Hepatocyte (in vitro differentiated cells): Measurements from ENCODE around the gene RPL7A. TPM values are rescaled to one million over a fixed set of nuclear protein-coding genes. Genes with fewer than 3 reads are reported as not detected.
A peak's percentile ranks its signal among the peaks of the same experiment; 100 is the strongest.

Source experiments
- DNase-seq: peaks from one replicate; pipeline ENCODE4 v3.0.0-alpha.2; 2016; ENCODE audit warnings: low spot score
- H2AFZ ChIP-seq: fragments of 200-600 bp; sonication (generic); 2 replicates; pipeline ENCODE4 v1.6.0; 2016; ENCODE audit warnings: antibody characterized with exemption, mild to moderate bottlenecking
- H3K27ac ChIP-seq: fragments of 200-600 bp; sonication (generic); 2 replicates; pipeline ENCODE4 v1.5.1; 2016; ENCODE audit warnings: mild to moderate bottlenecking
- H3K27me3 ChIP-seq: fragments of 200-600 bp; sonication (generic); 2 replicates; pipeline ENCODE4 v1.6.1; 2016
- H3K36me3 ChIP-seq: fragments of 200-600 bp; sonication (generic); replicated peaks from 2 replicates; pipeline ENCODE4 v1.5.1; 2016; ENCODE audit warnings: low read depth; ENCODE audit not compliant: insufficient read depth
- H3K4me1 ChIP-seq: fragments of 200-600 bp; sonication (generic); 2 replicates; pipeline ENCODE4 v1.5.1; 2016; ENCODE audit warnings: mild to moderate bottlenecking, moderate library complexity; ENCODE audit not compliant: insufficient read depth
- H3K4me2 ChIP-seq: fragments of 200-600 bp; sonication (generic); 2 replicates; pipeline ENCODE4 v1.6.0; 2016
- H3K4me3 ChIP-seq: fragments of 200-600 bp; sonication (generic); 2 replicates; pipeline ENCODE4 v1.5.1; 2016; ENCODE audit warnings: mild to moderate bottlenecking
- H3K79me2 ChIP-seq: fragments of 200-600 bp; sonication (generic); 2 replicates; pipeline ENCODE4 v1.6.0; 2017; ENCODE audit warnings: mild to moderate bottlenecking
- H3K9me2 ChIP-seq: fragments of 200-600 bp; sonication (generic); replicated peaks from 2 replicates; pipeline ENCODE4 v1.6.0; 2017; ENCODE audit warnings: mild to moderate bottlenecking; ENCODE audit not compliant: insufficient read depth
- H3K9me3 ChIP-seq: fragments of 200-600 bp; sonication (generic); 2 replicates; pipeline ENCODE4 v1.5.1; 2016; ENCODE audit warnings: low read depth, mild to moderate bottlenecking
- H4K20me1 ChIP-seq: fragments of 200-600 bp; sonication (generic); 2 replicates; pipeline ENCODE4 v1.6.0; 2016; ENCODE audit warnings: mild to moderate bottlenecking; ENCODE audit not compliant: insufficient read depth, poor library complexity, severe bottlenecking
- EZH2 ChIP-seq: fragments of 200-600 bp; sonication (generic); IDR thresholded peaks from 2 replicates; pipeline ENCODE4 v1.6.1; 2016; ENCODE audit warnings: antibody characterized with exemption, mild to moderate bottlenecking, borderline replicate concordance
- EZH2phosphoT487 ChIP-seq: fragments of 200-600 bp; sonication (generic); IDR thresholded peaks from one replicate; pipeline ENCODE4 v1.6.1; 2018; ENCODE audit warnings: antibody characterized with exemption, mild to moderate bottlenecking, low read depth, moderate library complexity; ENCODE audit not compliant: unreplicated experiment, severe bottlenecking
- WGBS: methylation state at CpG from one replicate; pipeline ENCODE4 v1.1.6; 2016; ENCODE audit warnings: low lambda C conversion rate; ENCODE audit errors: missing lambda C conversion rate; 5-methylcytosine and 5-hydroxymethylcytosine counted together
- polyA plus RNA-seq: library from polyadenylated mRNA; unstranded; fragments of >200 nt; fragmentation: Nextera tagmentation; extraction: Ambion mirVana; gene quantifications from 2 replicates; pipeline ENCODE4 v1.2.1, GENCODE V29; 2016
- total RNA-seq: library from RNA; depleted of rRNA; stranded (reverse); fragments of >200 nt; gene quantifications from 2 replicates; pipeline ENCODE4 v1.2.3, GENCODE V29; 2014
- TF ChIP-seq, protein P1 (sequence below): fragments of 200-600 bp; sonication (generic); IDR thresholded peaks from 2 replicates; pipeline ENCODE4 v1.5.1; 2016; ENCODE audit warnings: antibody characterized with exemption, mild to moderate bottlenecking; ENCODE audit not compliant: poor library complexity

The RPL7A gene
- total and polyA plus RNA-seq, 2 experiments from 2014 or later: 377 to 2,226 TPM

DNA sequence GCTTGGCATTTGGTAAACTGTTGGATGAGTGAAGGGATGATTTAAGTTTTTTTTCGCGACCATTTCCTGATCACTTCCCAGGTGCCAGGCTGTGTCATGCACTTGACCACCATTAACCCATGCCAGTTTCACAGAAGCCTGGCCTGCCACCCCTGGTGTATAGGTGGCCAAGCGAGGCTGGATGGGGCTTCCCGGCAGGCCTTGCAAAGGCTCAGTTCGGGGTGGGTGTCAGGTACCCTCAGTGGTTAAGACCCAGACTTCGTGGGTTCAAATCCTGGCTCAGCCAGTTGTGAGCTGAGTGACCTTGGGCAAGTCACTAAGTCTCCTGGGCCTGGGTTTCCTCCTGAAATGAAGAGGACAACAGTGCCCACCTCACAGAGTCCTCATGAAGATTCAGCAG lies 2.4 kb upstream of the RPL7A start:
- peaks cover 10% of the 10 kb centered on the region for H3K4me1 ChIP-seq
- TF ChIP-seq EZH2phosphoT487 (no peak), EZH2 (no peak)
- TF ChIP-seq, protein P1, sequence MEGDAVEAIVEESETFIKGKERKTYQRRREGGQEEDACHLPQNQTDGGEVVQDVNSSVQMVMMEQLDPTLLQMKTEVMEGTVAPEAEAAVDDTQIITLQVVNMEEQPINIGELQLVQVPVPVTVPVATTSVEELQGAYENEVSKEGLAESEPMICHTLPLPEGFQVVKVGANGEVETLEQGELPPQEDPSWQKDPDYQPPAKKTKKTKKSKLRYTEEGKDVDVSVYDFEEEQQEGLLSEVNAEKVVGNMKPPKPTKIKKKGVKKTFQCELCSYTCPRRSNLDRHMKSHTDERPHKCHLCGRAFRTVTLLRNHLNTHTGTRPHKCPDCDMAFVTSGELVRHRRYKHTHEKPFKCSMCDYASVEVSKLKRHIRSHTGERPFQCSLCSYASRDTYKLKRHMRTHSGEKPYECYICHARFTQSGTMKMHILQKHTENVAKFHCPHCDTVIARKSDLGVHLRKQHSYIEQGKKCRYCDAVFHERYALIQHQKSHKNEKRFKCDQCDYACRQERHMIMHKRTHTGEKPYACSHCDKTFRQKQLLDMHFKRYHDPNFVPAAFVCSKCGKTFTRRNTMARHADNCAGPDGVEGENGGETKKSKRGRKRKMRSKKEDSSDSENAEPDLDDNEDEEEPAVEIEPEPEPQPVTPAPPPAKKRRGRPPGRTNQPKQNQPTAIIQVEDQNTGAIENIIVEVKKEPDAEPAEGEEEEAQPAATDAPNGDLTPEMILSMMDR: no peak
- no peak overlapping the region for H3K4me3 ChIP-seq
- H3K36me3 ChIP-seq: peaks cover 3% of the 10 kb centered on the region
- H3K4me2 ChIP-seq: no peak overlapping the region
- no peaks in the 10 kb centered on the region for H3K9me2 ChIP-seq
- no peak for DNase-seq
- WGBS: 98% methylated on average over 6 of the region's 6 CpGs
- peaks cover 47% of the 10 kb centered on the region for H3K79me2 ChIP-seq
- no peaks in the 10 kb centered on the region for H3K9me3 ChIP-seq
- H4K20me1 ChIP-seq: peaks cover 19% of the 10 kb centered on the region
- H2AFZ ChIP-seq: no peak overlapping the region
- H3K27me3 ChIP-seq: no peaks in the 10 kb centered on the region
- no peak overlapping the region for H3K27ac ChIP-seq

DNA sequence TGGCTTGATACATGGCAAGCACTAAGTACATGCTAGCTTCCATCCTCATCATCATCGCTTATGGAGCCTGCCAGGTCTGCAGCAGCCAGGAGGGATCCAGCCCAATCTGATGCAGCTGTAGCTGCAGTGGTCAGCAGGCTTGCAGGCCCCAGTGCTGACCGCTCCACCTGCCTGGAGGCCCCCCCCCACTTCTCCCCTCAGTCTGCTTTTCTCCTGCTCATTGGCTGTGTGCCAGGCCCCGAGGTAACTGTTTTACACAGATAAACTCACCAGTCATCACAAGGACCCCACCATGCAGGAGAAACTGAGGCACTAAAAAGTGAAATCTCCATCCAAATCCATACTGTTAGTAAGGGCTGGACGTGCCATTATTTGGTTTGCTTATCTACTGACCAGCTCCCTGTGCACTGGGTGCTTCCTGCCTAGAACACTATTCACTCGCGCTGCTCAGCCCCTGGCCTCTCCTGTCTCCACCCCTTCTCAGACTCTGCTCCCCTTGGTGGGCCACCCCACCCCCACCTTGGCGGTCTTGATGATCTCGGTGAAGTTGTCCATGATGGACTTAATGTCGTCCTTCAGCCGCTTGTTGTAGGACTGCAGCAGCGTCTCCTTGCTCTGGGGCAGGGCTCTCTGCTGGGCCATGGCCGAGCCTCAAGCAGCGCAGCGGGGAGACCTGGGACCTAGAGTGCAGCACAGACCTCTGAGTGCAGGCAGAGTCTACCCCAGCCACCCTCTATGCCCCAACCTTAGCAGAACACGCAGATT lies 1.8 kb upstream of the RPL7A start:
- H3K4me2 ChIP-seq: peak overlapping the region; percentile 92
- peaks cover 49% of the 10 kb centered on the region for H3K79me2 ChIP-seq
- no peak overlapping the region for H3K27ac ChIP-seq

DNA sequence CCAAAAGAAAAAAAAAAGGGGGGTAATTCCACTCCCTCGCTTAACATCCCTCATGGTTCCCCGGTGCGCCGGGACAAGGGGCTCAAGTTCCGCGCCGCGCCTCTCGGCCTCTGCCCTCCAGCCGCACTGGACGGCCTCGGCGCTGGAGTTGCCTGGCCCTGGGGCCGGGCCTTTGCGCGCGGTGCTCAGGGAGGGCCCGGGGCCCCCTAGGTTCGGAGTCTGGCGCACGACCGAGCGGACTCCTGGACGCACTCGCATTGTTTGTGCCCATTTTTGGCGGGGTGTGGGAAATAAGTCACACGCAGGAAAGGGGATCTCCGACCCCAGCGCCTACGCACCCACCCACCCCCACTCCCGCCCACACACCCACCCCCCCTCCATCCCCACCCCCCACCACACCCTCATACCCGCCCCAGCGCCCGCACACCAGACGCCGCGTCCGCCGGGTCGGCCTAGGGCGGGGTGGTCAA lies 468 bp upstream of the RPL7A start:
- H3K27me3 ChIP-seq: no peaks in the 10 kb centered on the region
- 1% methylated on average over 14 of the region's 41 CpGs for WGBS
- peaks cover 3% of the 10 kb centered on the region for H3K36me3 ChIP-seq
- peak; percentile 69 for DNase-seq
- H2AFZ ChIP-seq: peak overlapping the region; percentile 60
- peak overlapping the region; percentile 86 for H3K4me3 ChIP-seq
- H3K9me3 ChIP-seq: no peaks in the 10 kb centered on the region
- H4K20me1 ChIP-seq: peaks cover 19% of the 10 kb centered on the region
- H3K79me2 ChIP-seq: peaks cover 49% of the 10 kb centered on the region
- H3K9me2 ChIP-seq: no peaks in the 10 kb centered on the region
- peaks cover 10% of the 10 kb centered on the region for H3K4me1 ChIP-seq
- TF ChIP-seq, protein P1: no peak
- TF ChIP-seq EZH2 (no peak), EZH2phosphoT487 (no peak)
- peak overlapping the region; percentile 99 for H3K27ac ChIP-seq
- peak overlapping the region; percentile 92 for H3K4me2 ChIP-seq

More for the DNA sequence above, 1.8 kb upstream of the RPL7A start:
- DNase-seq: no peak
- TF ChIP-seq, protein P1: no peak
- TF ChIP-seq EZH2phosphoT487 (no peak), EZH2 (no peak)
- H3K4me3 ChIP-seq: no peak overlapping the region
- WGBS: 76% methylated on average over 15 of the region's 15 CpGs
- H3K9me2 ChIP-seq: no peaks in the 10 kb centered on the region
- peaks cover 10% of the 10 kb centered on the region for H3K4me1 ChIP-seq
- peaks cover 3% of the 10 kb centered on the region for H3K36me3 ChIP-seq
- peaks cover 19% of the 10 kb centered on the region for H4K20me1 ChIP-seq
- no peak overlapping the region for H2AFZ ChIP-seq
- H3K9me3 ChIP-seq: no peaks in the 10 kb centered on the region
- H3K27me3 ChIP-seq: no peaks in the 10 kb centered on the region
